Measurements from ENCODE around the gene ERC2.

The ERC2 gene

DNA sequence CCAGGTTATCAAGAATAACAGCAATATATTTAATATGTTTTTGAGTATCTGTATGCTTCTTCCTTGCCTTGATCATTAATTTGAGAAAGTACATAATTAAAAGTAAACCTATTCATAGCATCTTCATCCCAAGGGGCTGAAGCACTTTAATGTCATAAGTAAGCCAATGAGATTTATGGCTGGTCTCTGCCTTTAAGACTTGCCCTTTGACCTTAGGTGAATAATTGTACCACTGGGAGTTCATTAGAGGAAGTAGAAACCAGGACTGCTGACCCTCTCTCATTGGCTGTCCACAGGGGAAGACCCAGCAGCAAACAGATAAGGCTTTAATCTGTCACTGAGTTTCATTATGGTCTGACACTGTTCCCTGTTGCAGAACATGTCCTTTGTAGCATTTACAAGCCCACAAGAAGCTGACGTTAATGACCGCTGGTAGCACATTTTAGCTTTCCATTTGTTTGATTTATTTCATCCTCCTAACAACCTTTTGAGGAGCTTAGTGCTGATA is 16.3 kb upstream of the ERC2 start:
- Histone ChIP-seq H3K9ac (ENCODE audit: low read length) (no peak overlapping the region), H3K9me2 (ENCODE audit: low read depth, low read length) (no peaks in the 10 kb centered on the region), H3K36me3 (ENCODE audit: insufficient read depth, low read length) (no peaks in the 10 kb centered on the region), H3K79me2 (ENCODE audit: insufficient read depth, low read length) (no peaks in the 10 kb centered on the region), H3K4me1 (ENCODE audit: insufficient read depth, low read length, severe bottlenecking) (no peaks in the 10 kb centered on the region), H3K4me3 (ENCODE audit: low read depth, low read length, poor library complexity, severe bottlenecking) (no peak overlapping the region), H2AFZ (ENCODE audit: low read length) (no peak overlapping the region), H3K4me2 (ENCODE audit: low read length) (no peak overlapping the region), H3F3A (ENCODE audit: insufficient read depth, low read length) (no peaks in the 10 kb centered on the region), H4K20me1 (ENCODE audit: insufficient read depth, low read length) (no peaks in the 10 kb centered on the region), H3K9me3 (ENCODE audit: low read length) (no peaks in the 10 kb centered on the region), H3K27me3 (ENCODE audit: insufficient read depth, low read length) (no peaks in the 10 kb centered on the region; the same call in 1 of the 2 replicates), H3K27ac (ENCODE audit: low read depth, low read length, poor library complexity, severe bottlenecking) (no peak overlapping the region)
- no peak for TF ChIP-seq EZH2 (IDR thresholded peaks at IDR 0.05; ENCODE audit: borderline replicate concordance, low read length)
- no peak for TF ChIP-seq CTCF (IDR thresholded peaks at IDR 0.05; ENCODE audit: low read length)

- H3K36me3 ChIP-seq (ENCODE audit: insufficient read depth, low read length) = no peaks in the 10 kb centered on the region
- H3K9me3 ChIP-seq (ENCODE audit: low read length) = no peaks in the 10 kb centered on the region
- H3K79me2 ChIP-seq (ENCODE audit: insufficient read depth, low read length) = no peaks in the 10 kb centered on the region
Measured at GRCh38 chr3:56484122-56484521, 15.9 kb upstream of the ERC2 start.

DNA sequence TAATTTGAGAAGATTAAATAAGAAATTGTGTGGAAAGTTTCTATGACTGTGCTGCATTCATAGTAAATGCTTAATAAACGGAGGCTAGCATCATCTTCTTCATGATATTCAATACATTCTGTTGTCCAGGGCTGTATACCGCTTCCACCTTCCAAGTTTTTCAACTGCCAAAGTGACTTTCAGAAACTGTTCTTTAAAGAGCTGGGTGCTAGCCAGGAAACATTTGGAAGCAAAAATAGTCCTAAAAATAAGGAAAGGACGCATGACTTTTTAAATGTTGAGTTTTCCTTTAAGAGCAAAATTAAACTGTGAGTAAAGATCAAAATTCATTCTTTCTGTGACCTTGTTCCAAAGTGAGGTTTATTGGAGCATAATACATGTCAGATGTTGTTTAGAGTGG is 9.4 kb upstream of the ERC2 start:
- Histone ChIP-seq H3K4me1 (ENCODE audit: insufficient read depth, low read length, severe bottlenecking) (no peaks in the 10 kb centered on the region), H3K27ac (ENCODE audit: low read depth, low read length, poor library complexity, severe bottlenecking) (no peak overlapping the region), H3K79me2 (ENCODE audit: insufficient read depth, low read length) (no peaks in the 10 kb centered on the region), H3K27me3 (ENCODE audit: insufficient read depth, low read length) (no peaks in the 10 kb centered on the region), H3F3A (ENCODE audit: insufficient read depth, low read length) (no peaks in the 10 kb centered on the region), H3K9me2 (ENCODE audit: low read depth, low read length) (no peaks in the 10 kb centered on the region), H2AFZ (ENCODE audit: low read length) (no peak overlapping the region), H3K4me2 (ENCODE audit: low read length) (no peak overlapping the region), H3K4me3 (ENCODE audit: low read depth, low read length, poor library complexity, severe bottlenecking) (no peak overlapping the region), H4K20me1 (ENCODE audit: insufficient read depth, low read length) (no peaks in the 10 kb centered on the region), H3K9me3 (ENCODE audit: low read length) (no peaks in the 10 kb centered on the region), H3K36me3 (ENCODE audit: insufficient read depth, low read length) (no peaks in the 10 kb centered on the region), H3K9ac (ENCODE audit: low read length) (no peak overlapping the region)
- no peak for TF ChIP-seq CTCF (IDR thresholded peaks at IDR 0.05; ENCODE audit: low read length)
- no peak for TF ChIP-seq EZH2 (IDR thresholded peaks at IDR 0.05; ENCODE audit: borderline replicate concordance, low read length)

More at GRCh38 chr3:56484122-56484521, 15.9 kb upstream of the ERC2 start:
- Histone ChIP-seq H3F3A (ENCODE audit: insufficient read depth, low read length) (no peaks in the 10 kb centered on the region), H3K9me2 (ENCODE audit: low read depth, low read length) (no peaks in the 10 kb centered on the region), H3K4me2 (ENCODE audit: low read length) (no peak overlapping the region), H2AFZ (ENCODE audit: low read length) (no peak overlapping the region), H3K4me3 (ENCODE audit: low read depth, low read length, poor library complexity, severe bottlenecking) (no peak overlapping the region), H3K27me3 (ENCODE audit: insufficient read depth, low read length) (no peaks in the 10 kb centered on the region; the same call in 1 of the 2 replicates), H3K4me1 (ENCODE audit: insufficient read depth, low read length, severe bottlenecking) (no peaks in the 10 kb centered on the region), H4K20me1 (ENCODE audit: insufficient read depth, low read length) (no peaks in the 10 kb centered on the region), H3K27ac (ENCODE audit: low read depth, low read length, poor library complexity, severe bottlenecking) (no peak overlapping the region), H3K9ac (ENCODE audit: low read length) (no peak overlapping the region)
- TF ChIP-seq EZH2 (IDR thresholded peaks at IDR 0.05; ENCODE audit: borderline replicate concordance, low read length) (no peak), CTCF (IDR thresholded peaks at IDR 0.05; ENCODE audit: low read length) (no peak)
